Measurements from ENCODE around the gene PDK4.
"Not testable (repeated sequence)": the region's sequence is repeated elsewhere in the genome, so short reads cannot be mapped to it uniquely, and the experiment has no call there.

PDK4 gene

DNA sequence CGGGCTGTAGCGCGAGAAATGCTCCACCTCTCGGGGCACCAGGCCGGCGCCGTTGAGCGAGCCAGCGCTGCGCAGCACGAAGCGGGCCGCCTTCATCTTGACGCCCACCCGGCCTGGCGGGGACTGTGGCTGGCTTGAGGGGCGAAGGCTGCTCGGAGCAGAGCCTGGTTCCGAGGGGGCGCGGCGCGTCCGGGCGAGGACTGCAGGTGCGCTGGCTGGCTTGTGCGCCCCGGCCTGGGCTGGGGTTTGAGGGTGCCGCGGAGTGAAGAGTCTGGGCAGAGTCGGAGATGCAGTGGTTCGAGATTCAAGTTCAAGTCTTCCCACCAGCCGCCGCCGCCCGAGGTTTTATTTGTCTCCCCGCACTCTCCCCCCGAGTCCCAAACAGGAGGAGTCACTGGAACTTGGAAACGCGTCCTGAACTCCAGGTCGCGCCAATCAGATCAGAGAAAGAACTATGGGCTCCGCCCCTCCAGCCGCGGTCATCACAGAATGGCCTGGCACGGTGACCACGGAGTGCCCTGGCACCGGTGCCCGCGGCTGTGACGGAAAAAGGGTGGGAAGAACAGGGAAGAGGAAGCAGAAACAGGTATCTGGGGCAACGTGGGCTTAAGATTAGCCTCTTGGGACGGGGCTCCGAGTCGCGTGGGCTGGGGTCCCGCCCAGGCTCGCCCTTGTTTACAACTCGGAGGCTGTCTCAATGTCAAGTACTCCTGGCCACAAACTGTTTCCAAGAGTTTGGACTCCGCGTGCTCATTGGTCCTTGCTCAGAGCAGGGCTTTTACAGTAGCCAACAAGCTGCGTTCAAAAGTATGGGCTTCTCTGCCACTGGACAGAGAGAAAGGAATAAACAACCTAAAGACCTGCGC is at the start of gene PDK4:
Gene PDK4, minus strand, starts transcription at position 319 of the 866 bp plus-strand sequence. Its CDS starts 223 bp downstream, at position 96.
- no peak for FAIRE-seq

DNA sequence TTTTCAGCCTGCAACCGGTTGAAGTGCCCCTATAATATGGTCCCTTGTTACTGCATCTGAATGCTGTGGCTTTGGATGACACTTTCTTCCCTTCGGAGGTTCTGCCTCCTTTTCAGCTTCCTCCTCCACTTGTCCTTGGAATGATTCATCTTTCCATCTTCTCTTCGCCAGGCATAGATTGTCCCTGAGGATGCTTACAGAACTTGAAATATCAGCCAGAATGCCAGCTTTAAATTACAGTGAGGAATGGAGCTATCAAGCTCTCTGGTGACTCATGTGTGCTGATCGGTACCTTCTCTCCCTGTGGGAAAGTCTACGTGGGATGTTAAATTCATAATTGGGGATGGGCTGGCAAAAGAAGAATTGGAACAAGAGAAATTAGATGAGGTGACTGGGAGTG is 45.9 kb upstream of the PDK4 start:
- no peak for FAIRE-seq

DNA sequence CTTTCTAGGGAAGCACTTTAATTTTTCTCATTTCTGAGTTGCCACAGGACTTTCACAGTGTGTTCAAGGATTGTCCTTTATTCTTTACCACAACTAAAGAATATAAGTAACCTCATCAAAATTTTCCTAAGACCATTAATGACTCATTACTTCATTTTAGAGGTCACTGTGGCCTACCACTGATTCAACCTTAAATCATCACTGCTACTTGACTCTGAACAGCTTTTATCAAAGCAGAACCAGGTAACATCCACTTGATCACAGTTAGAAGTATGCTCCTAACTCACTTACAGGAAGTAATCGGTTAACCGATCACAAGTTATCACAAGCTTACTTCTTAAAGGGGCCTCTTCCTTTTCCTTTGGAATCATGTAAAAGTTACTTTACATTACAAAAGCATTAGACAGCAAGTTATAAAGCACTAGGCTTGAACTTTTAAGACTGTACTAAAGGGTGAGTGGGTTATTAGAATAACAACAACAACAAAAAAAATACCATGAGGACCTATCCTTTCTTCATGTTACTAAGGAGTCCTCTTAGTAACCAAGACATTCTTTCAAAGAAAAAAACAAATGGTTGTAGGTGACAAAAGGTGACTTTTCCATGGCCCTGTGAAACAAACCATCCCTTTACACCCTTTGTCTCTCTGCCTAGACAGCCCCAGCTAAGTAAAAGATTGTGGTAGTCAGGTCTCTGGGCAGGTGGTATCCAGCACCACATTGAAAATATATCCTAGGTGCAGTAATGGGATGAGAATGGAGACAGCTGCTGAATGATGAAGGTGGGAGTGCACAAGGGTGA is 40.0 kb upstream of the PDK4 start:
- no peak for FAIRE-seq

DNA sequence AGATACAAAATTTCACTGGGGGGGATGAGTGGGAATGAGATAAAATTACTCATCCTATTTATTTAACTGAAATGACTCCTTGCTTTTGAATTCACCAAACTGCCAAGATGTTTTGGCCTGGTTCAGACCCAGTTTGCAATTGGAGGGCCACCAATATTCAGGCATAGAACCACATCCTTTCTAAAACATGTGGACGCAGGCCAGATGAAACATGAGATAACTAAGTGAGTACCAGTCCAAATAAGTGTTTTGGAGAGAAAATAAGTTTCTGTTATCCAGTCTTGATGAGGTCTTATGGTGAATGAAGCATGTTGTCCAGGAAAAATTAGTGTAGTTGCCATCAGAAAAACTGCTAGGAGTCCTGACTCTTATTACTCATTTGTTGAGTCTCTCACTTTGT is 36.3 kb upstream of the PDK4 start:
- FAIRE-seq = no peak

DNA sequence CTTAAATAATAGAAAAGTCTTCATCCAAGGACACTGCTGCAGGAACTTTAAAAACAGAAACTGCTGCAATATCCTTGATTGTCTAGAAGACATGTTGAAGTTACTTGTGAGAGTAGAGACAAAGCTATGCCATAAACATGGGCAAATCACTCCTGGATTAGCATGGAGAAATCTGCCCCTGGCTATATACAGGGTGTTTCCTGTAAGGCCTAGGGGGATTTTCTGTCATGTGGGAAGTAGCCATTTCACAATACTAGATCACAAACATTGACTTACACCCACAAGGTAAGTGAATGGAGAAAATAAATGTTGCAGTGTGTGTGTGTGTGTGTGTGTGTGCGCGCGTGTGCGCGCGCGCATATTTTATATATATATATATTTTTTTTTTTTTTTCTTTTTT is 35.2 kb upstream of the PDK4 start:
- no peak for FAIRE-seq

DNA sequence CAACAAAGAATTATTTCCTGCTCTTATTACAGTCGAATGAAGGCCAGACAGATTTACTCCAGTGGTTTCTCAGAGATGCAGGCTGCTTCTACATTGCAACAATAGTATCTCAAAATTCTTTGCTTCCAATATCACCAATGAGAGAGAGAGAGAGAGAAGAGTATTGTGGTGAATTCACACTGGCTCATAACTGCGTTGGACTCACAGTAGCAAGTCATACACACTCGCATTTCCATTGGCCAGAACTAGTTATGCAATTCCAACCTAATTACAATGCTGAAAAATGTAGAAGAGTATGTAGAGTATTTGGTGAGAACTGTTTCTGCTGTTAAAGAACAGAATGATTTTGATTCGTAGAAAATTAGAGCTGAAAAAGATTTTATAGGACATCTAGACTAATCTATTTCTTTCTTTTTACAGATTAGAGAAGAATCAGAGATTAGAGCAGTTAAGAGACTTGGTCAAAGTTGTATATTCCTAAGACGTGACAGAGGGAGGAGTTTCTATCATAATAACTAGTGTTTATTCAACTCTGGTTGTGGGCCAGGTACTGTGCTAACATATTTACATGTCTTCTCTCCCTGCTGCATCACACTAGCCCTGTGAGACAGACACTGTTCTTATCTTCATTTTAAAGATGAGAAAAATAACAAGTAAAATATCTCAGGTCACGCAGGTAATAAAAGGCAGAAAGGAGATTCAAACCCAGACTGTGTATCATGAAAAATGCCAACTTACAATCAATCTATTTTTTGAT is 34.6 kb upstream of the PDK4 start:
- FAIRE-seq = no peak

DNA sequence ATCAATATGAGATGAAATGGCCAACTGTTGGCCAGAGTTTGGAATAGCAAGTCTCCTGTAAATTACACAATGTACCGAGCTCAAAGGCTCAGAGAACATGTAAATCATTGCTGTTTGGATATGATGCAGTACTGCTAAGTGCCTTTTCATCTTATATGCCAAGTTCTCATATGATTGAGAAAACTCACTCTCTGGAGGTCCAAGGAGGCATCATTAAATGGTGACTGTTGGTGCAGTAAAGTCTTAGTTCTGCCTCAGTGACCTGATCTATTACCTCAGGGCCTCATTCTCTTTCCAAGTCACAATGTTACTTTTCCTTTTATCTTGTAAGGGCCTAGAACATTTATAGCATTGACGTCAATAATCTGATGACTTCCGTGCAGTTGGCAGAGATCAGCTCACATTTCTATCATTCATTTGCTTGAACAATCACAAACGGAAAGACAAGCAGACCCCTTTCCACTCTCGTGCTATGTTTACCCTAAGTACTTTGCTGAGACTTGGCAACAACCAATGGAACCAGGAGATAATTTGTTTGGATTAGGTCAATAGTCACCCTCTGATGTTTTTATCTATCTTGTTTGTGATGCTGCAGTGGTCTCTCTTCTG is 32.6 kb upstream of the PDK4 start:
- FAIRE-seq = no peak

DNA sequence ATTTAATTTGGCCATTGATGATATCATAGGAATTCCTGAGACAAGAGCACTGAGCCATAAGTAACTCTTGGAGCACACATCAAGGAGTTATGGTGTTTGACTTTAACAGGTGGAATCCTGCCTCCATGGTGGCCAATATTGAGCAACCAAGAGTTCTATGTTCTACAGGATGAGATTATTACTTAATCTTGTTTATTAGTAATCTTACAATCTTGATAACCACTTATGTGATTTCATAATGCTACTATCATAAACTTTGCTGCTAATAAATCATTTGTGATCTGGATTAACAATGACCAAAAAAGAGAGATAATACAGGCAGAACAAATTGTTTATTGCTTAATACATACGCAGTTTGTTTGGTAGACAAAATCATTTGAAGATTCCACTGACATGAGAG is 27.5 kb upstream of the PDK4 start:
- no peak for FAIRE-seq

DNA sequence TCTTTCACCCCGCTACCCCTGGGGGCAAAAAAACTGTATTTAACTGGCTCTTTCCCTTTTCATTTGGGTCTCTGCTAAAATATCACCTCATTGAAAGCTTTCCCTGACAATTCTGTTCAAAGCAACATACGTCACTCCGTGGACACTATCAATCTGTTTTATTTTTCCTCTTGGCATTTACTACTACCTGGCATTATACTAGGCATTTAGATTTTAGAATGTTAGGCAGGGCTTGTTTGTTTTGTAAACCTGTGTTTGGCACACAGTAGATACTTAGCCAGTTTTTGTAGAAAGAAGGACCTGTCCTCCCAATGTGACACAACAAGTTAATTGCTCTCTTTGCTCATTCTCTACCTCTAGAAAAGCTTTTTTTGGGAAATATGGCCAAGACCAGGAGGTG is 26.5 kb upstream of the PDK4 start:
- FAIRE-seq = no peak

DNA sequence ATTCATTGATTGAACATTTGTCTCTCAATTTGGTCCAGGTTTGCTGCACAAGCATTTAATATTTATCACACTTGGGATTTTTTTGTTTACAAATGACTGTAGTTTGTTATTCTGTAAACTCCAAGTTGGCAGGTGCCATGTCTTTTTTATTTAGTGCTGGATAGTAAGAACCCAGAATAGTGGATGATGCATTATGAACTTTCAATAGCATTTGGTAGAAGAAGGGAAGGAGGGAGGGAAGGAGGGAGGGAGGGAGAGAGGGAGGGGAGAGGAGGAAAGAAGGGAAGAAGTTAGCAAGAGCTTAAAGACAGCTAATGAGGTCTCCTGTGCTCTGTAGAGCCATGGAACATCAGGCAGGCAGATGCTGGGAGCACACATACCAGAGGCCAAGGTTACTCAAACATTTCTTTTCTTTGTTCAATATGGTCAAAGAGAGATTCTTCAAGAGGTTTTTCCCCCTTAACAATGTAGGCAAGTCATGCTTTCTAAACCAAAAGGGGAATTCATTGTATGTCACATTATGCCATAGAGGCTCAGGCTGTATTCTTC is 25.8 kb upstream of the PDK4 start:
- FAIRE-seq = no peak

DNA sequence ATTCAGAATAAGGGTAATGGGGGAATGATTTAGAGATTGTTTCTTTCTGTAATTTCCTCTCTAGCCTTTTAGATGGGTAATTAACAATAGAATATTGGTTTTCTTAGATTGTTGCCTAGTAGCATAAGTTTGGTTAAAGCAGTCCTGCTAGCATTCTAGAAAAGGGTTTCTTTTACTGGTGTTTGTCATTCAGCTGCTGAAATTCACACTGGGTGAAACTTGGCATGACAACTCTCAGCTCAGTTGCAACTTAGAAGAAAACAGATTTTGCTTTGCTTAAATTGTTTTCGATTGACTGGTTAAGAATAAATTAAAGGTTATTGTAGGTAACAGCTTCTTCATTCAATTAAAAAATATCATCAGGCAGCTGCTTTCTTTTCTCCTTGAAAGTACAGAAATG is 25.1 kb upstream of the PDK4 start:
- FAIRE-seq = no peak

DNA sequence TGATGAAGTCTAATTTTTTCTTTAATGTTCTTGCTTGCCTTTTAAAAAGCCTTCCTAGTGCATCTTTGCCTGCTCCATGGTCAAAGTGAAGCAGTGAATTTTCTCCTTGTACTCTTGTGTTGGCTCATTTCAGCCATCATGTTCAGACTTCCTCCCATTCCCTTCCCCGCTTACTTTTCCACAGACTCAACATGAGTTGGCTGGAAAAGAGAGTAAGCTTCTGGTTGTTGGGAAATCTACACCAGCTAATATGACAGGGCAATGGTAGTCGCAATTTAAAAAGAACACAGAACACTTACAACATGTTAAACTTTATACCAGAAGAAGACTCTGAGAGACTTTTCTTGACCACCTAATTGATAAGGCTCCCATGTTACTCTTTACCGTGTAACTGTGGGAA is 24.3 kb upstream of the PDK4 start:
- no peak for FAIRE-seq

DNA sequence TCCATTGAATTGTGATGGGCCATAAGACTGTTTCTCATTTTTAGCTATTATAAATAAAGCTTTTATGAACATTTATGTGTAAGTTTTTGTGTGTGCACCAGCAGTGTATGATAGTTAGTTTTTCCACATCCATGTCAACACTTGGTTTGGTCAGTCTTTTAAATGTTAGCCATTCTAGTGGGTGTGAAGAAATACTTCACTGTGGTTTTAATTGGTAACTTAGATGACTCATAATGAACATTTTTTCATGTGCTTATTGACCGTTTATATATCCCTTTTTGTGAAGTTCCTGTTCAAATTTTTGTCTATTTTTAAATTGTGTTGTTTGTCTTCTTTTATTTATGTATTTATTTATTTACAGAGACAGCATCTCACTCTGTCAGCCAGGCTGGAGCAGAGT is 23.6 kb upstream of the PDK4 start:
- no peak for FAIRE-seq

DNA sequence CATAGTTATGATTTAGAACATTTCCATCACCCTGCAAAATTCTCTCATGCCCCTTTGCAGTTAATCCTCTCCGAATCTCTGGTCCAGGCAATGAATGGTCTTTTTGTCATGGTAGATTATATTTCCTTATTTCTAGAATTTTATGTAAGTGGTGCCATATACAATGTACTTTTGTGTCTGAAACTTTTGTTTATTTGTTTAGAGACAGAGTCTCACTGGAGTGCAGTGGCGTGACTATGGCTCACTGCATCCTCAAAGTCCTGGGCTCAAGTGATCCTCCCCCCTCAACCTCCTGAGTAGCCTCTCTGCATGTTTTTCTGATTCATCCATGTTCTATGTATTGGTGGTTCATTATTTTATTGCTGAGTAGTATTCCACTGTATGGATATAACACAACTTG is 23.2 kb upstream of the PDK4 start:
- FAIRE-seq = no peak

DNA sequence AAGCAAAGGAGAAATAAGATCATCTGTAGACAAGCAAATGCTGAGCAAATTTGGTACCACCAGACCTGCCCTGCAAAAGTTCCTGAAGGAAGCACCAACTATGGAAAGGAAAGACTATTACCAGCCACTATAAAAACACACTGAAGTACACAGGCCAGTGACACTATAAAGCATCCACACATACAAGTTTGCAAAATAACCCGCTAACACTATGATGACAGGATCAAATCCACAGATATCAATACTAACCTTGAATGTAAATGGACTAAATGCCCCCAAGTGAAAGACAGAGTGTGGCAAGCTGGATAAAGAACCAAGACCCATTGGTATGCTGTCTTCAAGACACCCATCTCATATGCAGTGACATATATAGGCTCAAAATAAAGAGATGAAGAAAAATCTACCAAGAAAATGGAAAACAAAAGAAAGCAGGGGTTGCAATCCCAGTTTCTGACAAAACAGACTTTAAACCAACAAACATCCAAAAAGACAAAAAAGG is 18.2 kb upstream of the PDK4 start:
- FAIRE-seq = no peak

DNA sequence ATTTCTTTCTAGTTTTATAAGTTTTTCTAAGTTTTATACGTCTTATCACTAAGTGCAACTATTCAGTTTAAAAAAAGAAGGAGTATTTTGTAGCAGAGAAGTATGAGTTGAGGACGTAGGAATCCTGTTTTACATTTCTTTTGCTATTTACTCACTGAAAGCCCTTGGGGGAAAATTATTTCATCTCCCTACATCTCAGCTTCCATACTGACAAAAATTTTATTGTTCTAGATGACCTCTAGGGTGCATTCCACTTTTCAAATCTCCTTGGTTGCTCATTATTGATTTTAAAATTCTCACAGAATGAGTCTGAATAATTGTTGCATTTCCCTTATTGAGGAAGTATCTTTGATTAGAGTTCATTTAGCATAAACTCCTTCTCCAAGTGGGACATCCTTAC is 14.9 kb upstream of the PDK4 start:
- no peak for FAIRE-seq

DNA sequence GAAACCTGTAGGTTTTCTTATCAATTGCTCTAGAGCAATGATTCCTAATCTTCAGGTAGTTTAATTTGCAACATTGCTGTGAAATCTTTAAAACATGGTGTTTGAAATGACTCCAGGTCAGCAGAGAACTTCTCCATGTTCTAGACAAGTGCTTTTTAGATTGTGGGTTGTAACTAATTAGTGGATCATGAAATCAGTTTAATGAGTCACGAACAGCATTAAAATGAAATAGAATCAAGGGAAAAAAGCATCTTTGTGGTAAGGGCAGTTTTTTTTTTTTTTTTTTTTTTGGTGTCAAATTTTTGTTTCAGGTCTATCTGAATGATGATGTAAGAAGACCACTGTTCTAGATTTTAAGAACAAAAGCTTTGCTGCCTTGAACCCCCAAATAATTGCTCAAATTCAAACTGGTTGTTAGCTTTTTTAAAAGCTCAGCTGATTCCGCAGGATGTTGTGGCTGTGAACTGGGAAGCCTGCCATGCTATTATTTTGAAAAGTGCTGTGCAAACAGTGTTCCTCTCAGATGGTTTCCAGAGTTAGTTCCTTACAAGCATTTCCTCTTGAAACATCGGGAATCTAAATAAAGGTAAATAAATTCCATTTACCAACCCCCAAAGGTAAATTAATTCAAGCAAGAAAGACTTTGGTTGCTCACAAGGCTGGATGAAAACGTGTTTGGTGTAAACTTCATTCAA is 13.1 kb upstream of the PDK4 start:
- FAIRE-seq = no peak

DNA sequence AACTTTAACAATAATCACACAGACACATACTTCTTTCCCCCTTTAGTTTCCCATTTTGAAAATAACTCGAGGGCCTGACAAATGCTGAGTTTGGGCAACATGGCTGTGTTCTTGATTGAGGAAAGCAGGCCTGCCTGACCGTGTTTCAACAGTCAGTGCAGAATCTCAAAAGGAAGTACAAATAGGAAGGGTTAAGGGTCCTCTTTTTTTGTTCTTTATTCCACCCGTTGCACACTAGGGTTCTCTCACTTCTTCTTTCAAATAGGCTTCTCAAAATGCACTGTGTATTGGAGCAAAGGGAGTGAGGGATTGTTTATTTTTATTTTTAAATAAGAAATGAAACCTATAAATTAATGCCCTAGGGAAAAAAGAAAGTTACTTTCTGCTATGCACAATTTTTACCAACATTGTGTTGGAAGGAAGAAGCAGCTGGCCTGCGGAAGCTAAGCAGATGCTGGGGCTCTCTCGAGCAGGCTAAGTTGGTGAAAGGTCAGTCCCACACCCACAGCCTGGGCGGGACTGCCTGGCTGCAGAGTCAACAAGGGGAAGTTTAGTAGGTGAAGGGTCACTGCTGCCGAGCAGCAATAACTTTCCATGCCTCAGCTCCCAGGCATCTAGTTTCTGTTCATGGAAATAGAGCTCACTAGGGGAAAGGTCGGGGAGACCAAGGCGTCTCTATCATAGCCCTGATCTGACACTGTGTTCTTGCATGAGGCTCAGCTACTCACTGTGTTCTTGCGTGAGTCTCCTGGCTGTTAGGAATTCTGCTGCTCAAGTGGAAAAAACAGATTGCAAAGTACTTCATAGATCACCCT is 12.2 kb upstream of the PDK4 start:
- no peak for FAIRE-seq

DNA sequence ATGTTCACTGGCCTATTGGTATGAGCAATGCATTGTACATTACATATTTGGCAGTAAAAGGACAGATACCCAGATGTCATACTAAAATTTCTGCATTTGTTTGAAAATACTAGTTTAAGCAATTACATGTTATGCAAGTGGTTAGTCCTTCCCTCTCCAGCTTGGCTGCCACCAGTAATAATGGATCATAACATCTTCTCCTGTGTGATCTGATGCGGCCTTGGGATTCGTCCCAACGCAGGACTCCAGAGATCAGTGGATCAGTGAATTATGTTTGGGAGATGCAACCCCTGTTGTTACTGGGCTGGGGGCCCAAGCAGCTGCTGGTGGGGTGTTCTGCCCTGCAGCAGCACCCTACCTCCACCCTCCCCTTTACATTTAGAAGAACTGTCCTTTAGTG is 11.2 kb upstream of the PDK4 start:
- no peak for FAIRE-seq

DNA sequence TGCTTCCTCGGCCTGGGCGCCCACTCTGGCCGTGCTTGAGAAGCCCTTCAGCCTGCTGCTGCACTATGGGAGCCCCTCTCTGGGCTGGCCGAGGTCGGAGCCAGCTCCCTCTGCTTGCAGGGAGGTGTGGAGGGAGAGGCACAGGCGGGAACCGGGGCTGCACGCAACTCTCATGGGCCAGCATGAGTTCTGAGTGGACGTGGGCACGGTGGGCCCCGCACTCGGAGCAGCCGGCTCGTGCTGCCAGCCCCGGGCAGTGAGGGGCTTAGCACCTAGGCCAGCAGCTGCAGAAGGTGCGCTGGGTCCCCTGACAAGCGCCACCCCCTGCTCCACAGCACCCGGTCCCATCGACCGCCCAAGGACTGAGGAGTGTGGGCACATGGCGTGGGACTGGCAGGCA is 9.0 kb upstream of the PDK4 start:
- no peak for FAIRE-seq

DNA sequence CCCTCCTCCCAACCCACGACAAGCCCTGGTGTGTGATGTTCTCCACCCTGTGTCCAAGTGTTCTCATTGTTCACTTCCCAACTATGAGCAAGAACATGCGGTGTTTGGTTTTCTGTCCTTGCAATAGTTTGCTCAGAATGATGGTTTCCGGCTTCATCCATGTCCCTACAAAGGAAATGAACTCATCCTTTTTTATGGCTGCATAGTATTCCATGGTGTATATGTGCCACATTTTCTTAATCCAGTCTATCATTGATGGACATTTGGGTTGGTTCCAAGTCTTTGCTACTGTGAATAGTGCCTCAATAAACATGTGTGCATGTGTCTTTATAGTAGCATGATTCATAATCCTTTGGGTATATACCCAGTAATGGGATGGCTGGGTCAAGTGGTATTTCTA is 8.5 kb upstream of the PDK4 start:
- not testable (repeated sequence) for FAIRE-seq
